ENCODE results near the gene SORCS2. TPM values are rescaled to one million over a fixed set of nuclear protein-coding genes. Genes with fewer than 3 reads are reported as not detected.
A peak's percentile ranks its signal among the peaks of the same experiment; 100 is the strongest.

Gene SORCS2
- total RNA-seq, 4 donors from 2014 or later, result 1.1 to 2.5 (median 2.0) TPM

- H3K27ac ChIP-seq, result peak overlapping the region in 1 of 4 donors; percentile 42
- no peak for DNase-seq
Measured at GRCh38 chr4:7630568-7631287, 438.4 kb downstream of the SORCS2 start.

GRCh38 chr4:7631288-7632014 is 439.1 kb downstream of the SORCS2 start:
- intact Hi-C loops (cut with DNase I), result no loop called here
- TF ChIP-seq CTCF (IDR thresholded peaks at IDR 0.05), result no peak
- Histone ChIP-seq H3K4me1 (peaks cover 8 to 42% (median 19%) of the 10 kb centered on the region in 3 donors), H3K9me3 (peaks cover 0 to 7% (median 3%) of the 10 kb centered on the region in 3 donors), H3K4me3 (no peak overlapping the region), H3K27ac (peak overlapping the region in 1 of 4 donors; percentile 42), H3K27me3 (peaks cover 0 to 41% (median 0%) of the 10 kb centered on the region in 4 donors), H3K36me3 (no peaks in the 10 kb centered on the region)
- no peak for DNase-seq
- 62% methylated on average over 4 of the region's 10 CpGs; no CpG with 5 or more reads in 1 of the 2 donors for WGBS, 2 donors

More at GRCh38 chr4:7630568-7631287, 438.4 kb downstream of the SORCS2 start:
- Histone ChIP-seq H3K9me3 (peaks cover 0 to 7% (median 3%) of the 10 kb centered on the region in 3 donors), H3K36me3 (no peaks in the 10 kb centered on the region), H3K27me3 (peaks cover 0 to 38% (median 0%) of the 10 kb centered on the region in 4 donors), H3K4me3 (no peak overlapping the region), H3K4me1 (peaks cover 5 to 39% (median 19%) of the 10 kb centered on the region in 3 donors)
- no peak for TF ChIP-seq POLR2A (IDR thresholded peaks at IDR 0.05)
- intact Hi-C loops (cut with DNase I), result no loop called here
- 4 to 25% methylated on average over 12 to 17 of the region's 17 CpGs for WGBS, 2 donors

DNA sequence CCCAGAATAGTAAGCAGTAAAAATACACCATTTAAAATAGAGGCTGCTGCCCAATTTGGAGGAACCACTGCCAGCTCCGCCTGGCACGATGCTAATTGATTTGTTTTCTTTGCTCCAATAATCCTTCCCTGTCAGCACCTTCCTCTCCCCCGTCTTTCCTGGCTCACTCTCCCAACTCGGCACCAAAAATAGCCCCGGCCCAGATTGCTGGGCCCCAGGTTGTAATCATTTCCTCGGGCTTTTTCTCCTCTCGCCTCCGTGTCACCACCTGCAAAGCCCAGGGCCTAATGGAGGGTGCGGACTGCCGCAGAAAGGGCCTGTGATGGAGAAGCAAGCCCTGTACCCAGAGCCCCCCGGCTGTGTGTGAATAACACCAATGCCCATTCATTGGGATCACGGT is 440.0 kb downstream of the SORCS2 start:
- Histone ChIP-seq H3K36me3 (no peaks in the 10 kb centered on the region), H3K9me3 (peaks cover 0 to 7% (median 3%) of the 10 kb centered on the region in 3 donors), H3K4me1 (peaks cover 8 to 42% (median 19%) of the 10 kb centered on the region in 3 donors), H3K27me3 (peaks cover 0 to 49% (median 0%) of the 10 kb centered on the region in 4 donors), H3K4me3 (no peak overlapping the region), H3K27ac (no peak overlapping the region)
- TF ChIP-seq CTCF (IDR thresholded peaks at IDR 0.05) (no peak), POLR2A (IDR thresholded peaks at IDR 0.05) (no peak)
- intact Hi-C loops (cut with DNase I), result no loop called here
- no peak for DNase-seq
- 21 to 59% methylated on average over 10 of the region's 12 CpGs for WGBS, 2 donors

- no peaks in the 10 kb centered on the region for H3K36me3 ChIP-seq
- peaks cover 0 to 7% (median 3%) of the 10 kb centered on the region in 3 donors for H3K9me3 ChIP-seq
- intact Hi-C loops (cut with DNase I), result no loop called here
- peaks cover 0 to 49% (median 0%) of the 10 kb centered on the region in 4 donors for H3K27me3 ChIP-seq
- no peak overlapping the region for H3K4me3 ChIP-seq
- H3K4me1 ChIP-seq, result peaks cover 8 to 42% (median 19%) of the 10 kb centered on the region in 3 donors
- DNase-seq, result no peak
- TF ChIP-seq POLR2A (IDR thresholded peaks at IDR 0.05) (no peak), CTCF (IDR thresholded peaks at IDR 0.05) (no peak)
- H3K27ac ChIP-seq, result no peak overlapping the region
- whole genome bisulfite sequencing, 2 donors, result 71 to 92% methylated on average over 5 of the region's 5 CpGs
Measured at GRCh38 chr4:7632971-7633370, 440.6 kb downstream of the SORCS2 start.

DNA sequence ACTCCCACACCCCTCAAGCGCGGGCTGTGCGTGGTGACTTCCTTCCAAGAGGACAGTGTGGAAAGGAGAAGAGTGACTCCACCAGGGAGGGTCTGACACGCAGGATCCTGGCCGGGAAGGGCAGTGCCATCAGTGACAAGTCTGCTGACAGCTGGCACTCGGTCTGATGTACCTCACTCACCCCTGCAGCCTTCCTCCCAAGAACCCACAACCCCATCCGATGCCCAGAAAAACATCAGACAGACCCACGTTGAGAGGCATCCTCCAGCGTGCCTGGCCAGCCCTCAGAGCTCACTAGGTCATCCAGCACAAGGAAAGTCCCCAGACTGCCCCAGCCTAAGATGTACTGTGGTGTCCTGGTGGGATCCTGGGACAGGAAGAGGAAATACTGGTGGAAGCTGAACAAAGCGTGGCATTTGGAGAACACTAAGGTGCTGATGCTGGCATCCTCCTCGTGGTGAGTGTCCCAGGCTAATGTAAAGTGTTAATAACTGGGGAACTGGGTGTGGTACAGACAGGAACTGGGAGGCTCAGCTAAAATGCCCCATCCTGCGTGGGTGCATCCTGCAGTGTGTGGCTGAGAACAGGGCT is 442.4 kb downstream of the SORCS2 start:
- peaks cover 8 to 42% (median 19%) of the 10 kb centered on the region in 3 donors for H3K4me1 ChIP-seq
- H3K36me3 ChIP-seq, result no peaks in the 10 kb centered on the region
- no peak for TF ChIP-seq CTCF (IDR thresholded peaks at IDR 0.05)
- TF ChIP-seq POLR2A (IDR thresholded peaks at IDR 0.05), result no peak
- no peak overlapping the region for H3K27ac ChIP-seq
- peaks cover 0 to 57% (median 0%) of the 10 kb centered on the region in 4 donors for H3K27me3 ChIP-seq
- WGBS, 2 donors, result 41 to 55% methylated on average over 9 to 12 of the region's 12 CpGs
- intact Hi-C loops (cut with DNase I), result no loop called here
- no peak overlapping the region for H3K4me3 ChIP-seq
- peaks cover 0 to 2% (median 0%) of the 10 kb centered on the region in 3 donors for H3K9me3 ChIP-seq
- DNase-seq, result no peak

All from esophagus squamous epithelium (tissue), 5 donors.